Motor neuron (in vitro differentiated cells): ENCODE data around the gene NAA25. TPM values are rescaled to one million over a fixed set of nuclear protein-coding genes. Genes with fewer than 3 reads are reported as not detected.
A peak's percentile ranks its signal among the peaks of the same experiment; 100 is the strongest.

Source experiments
- ATAC-seq, 8 experiments: fragments of 200-7000 bp; cut with Tn5 transposase; replicated peaks in 6 of 8; 2 replicates each; pipeline ENCODE4 v1.8.0; 2021; ENCODE audit warnings: mild to moderate bottlenecking in 8 of 8, moderate library complexity in 8 of 8
- H3K27ac ChIP-seq, 2 donors: fragments of 250-450 bp; sonication (Bioruptor Pico); 2 replicates each; pipeline ENCODE4 v1.9.0; 2021; ENCODE audit warnings: antibody characterized with exemption in 2 of 2, mild to moderate bottlenecking in 2 of 2, moderate library complexity in 1 of 2
- H3K4me1 ChIP-seq, 2 donors: fragments of 250-450 bp; sonication (Bioruptor Pico); replicated peaks in 1 of 2; 2 replicates each; pipeline ENCODE4 v1.6.1; 2021; ENCODE audit warnings: antibody characterized with exemption in 2 of 2, mild to moderate bottlenecking in 2 of 2, moderate library complexity in 1 of 2
- H3K4me3 ChIP-seq, 5 donors: fragments of 250-450 bp; sonication (Bioruptor Pico); 2 replicates each; pipeline ENCODE4 v1.9.0; 2021; ENCODE audit warnings: antibody characterized with exemption in 5 of 5, mild to moderate bottlenecking in 5 of 5, moderate library complexity in 4 of 5
- WGBS, 10 experiments: fragments of 450-650 bp; shearing (Covaris generic); methylation state at CpG; one replicate each; pipeline ENCODE4 v1.0.0; 2022; 5-methylcytosine and 5-hydroxymethylcytosine counted together
- in situ Hi-C, 9 experiments: fragments of 400-800 bp; cut with MboI; loops; one replicate each; pipeline ENCODE4 v1.15.0; 2021; ENCODE audit warnings: low sequenced_read_pairs in 9 of 9, low pct_unique_long_range_greater_than_20kb in 2 of 9; ENCODE audit not compliant: unreplicated experiment in 9 of 9
- total RNA-seq, 8 experiments: library from RNA; unstranded; fragments of 300-600 nt; gene quantifications; 2 replicates each; pipeline versions ENCODE4 v1.2.3 to v1.2.4, GENCODE V29; 2022

The NAA25 gene
- total RNA-seq, 8 experiments from 2014 or later = 18.5 to 49.3 (median 24.7) TPM

- Histone ChIP-seq H3K4me3 (peak overlapping the region in 2 of 5 donors; percentile 84 to 92), H3K27ac (no peak overlapping the region), H3K4me1 (peaks cover 7 to 8% of the 10 kb centered on the region in 2 donors)
- no peak for ATAC-seq
- WGBS, 10 experiments = 66 to 100% (median 90%) methylated on average over 2 to 7 of the region's 7 CpGs
- in situ Hi-C loops = no loop called here
These were observed 18.3 kb upstream of the NAA25 start for GRCh38 chr12:112126911-112127310.

- Histone ChIP-seq H3K4me1 (peaks cover 7 to 8% of the 10 kb centered on the region in 2 donors), H3K4me3 (peak overlapping the region; percentile 84 to 94 (median 87)), H3K27ac (peak overlapping the region; percentile 84 to 85)
- ATAC-seq = no peak
- WGBS, 10 experiments = 0 to 8% (median 3%) methylated on average over 1 to 12 of the region's 25 CpGs; no CpG with 5 or more reads in 4 of the 10 experiments
- in situ Hi-C loops = no loop called here
These were observed 17.4 kb upstream of the NAA25 start for GRCh38 chr12:112126000-112126438.

- ATAC-seq = peak; percentile 94 to 100 (median 100)
- 0 to 1% (median 0%) methylated on average over 1 to 17 of the region's 63 CpGs; no CpG with 5 or more reads in 7 of the 10 experiments for WGBS, 10 experiments
- H3K4me1 ChIP-seq = peaks cover 7 to 8% of the 10 kb centered on the region in 2 donors
- H3K27ac ChIP-seq = peak within 1 kb of the TSS; percentile 84 to 85
- in situ Hi-C loops = no loop called here
- peak within 1 kb of the TSS; percentile 84 to 94 (median 87) for H3K4me3 ChIP-seq
These were observed 16.8 kb upstream of the NAA25 start, which contains the start of gene TRAFD1 for GRCh38 chr12:112125250-112125999. TRAFD1 (plus strand) TSS chr12:112125560; CDS start chr12:112130523, 4,963 bp downstream.

GRCh38 chr12:112124918-112125249 is 16.3 kb upstream of the NAA25 start:
- Histone ChIP-seq H3K4me3 (peak overlapping the region; percentile 6 to 94 (median 87)), H3K27ac (no peak overlapping the region), H3K4me1 (peaks cover 7 to 8% of the 10 kb centered on the region in 2 donors)
- 0 to 20% (median 0%) methylated on average over 1 of the region's 1 CpG; no CpG with 5 or more reads in 4 of the 10 experiments for WGBS, 10 experiments
- peak in 4 of 8 experiments; percentile 0 to 4 (median 0) for ATAC-seq
- in situ Hi-C loops = no loop called here

- Histone ChIP-seq H3K27ac (no peak overlapping the region), H3K4me1 (peaks cover 7 to 8% of the 10 kb centered on the region in 2 donors), H3K4me3 (no peak overlapping the region)
- in situ Hi-C loops = no loop called here
- WGBS, 10 experiments = 32 to 85% (median 48%) methylated on average over 1 to 12 of the region's 12 CpGs
- peak in 2 of 8 experiments; percentile 16 to 17 for ATAC-seq
These were observed 14.5 kb upstream of the NAA25 start for GRCh38 chr12:112122823-112123690.

- ATAC-seq = peak in 2 of 8 experiments; percentile 1 to 6
- in situ Hi-C loops = no loop called here
- H3K4me3 ChIP-seq = no peak overlapping the region
- 0 to 100% (median 72%) methylated on average over 1 to 10 of the region's 11 CpGs; no CpG with 5 or more reads in 3 of the 10 experiments for WGBS, 10 experiments
- H3K27ac ChIP-seq = no peak overlapping the region
- H3K4me1 ChIP-seq = peaks cover 10 to 11% of the 10 kb centered on the region in 2 donors
These were observed 13.4 kb upstream of the NAA25 start for GRCh38 chr12:112121780-112122565.

- in situ Hi-C loops = no loop called here
These were observed 9.1 kb upstream of the NAA25 start for GRCh38 chr12:112117685-112118084.

GRCh38 chr12:112116232-112117060 is 7.9 kb upstream of the NAA25 start:
- peak overlapping the region; percentile 66 to 77 for H3K27ac ChIP-seq
- peak overlapping the region in 3 of 5 donors; percentile 11 to 14 (median 12) for H3K4me3 ChIP-seq
- 0 to 100% (median 60%) methylated on average over 2 to 4 of the region's 7 CpGs; no CpG with 5 or more reads in 3 of the 10 experiments for WGBS, 10 experiments
- peaks cover 12 to 13% of the 10 kb centered on the region in 2 donors for H3K4me1 ChIP-seq
- in situ Hi-C loops = no loop called here
- peak; percentile 59 to 100 (median 99) for ATAC-seq

More at GRCh38 chr12:112117685-112118084, 9.1 kb upstream of the NAA25 start:
- 0 to 100% (median 76%) methylated on average over 1 to 4 of the region's 8 CpGs; no CpG with 5 or more reads in 1 of the 10 experiments for WGBS, 10 experiments
- Histone ChIP-seq H3K4me3 (no peak overlapping the region), H3K4me1 (peaks cover 12 to 13% of the 10 kb centered on the region in 2 donors), H3K27ac (peak overlapping the region in 1 of 2 donors; percentile 26)
- no peak for ATAC-seq

GRCh38 chr12:112115259-112116045 is 6.9 kb upstream of the NAA25 start:
- ATAC-seq = peak in 3 of 8 experiments; percentile 27 to 69 (median 47)
- in situ Hi-C loops = no loop called here
- Histone ChIP-seq H3K4me3 (no peak overlapping the region), H3K4me1 (peaks cover 13 to 14% of the 10 kb centered on the region in 2 donors), H3K27ac (no peak overlapping the region)
- 67 to 100% (median 78%) methylated on average over 1 to 5 of the region's 6 CpGs; no CpG with 5 or more reads in 1 of the 10 experiments for WGBS, 10 experiments

- no peak overlapping the region for H3K4me3 ChIP-seq
- in situ Hi-C loops = no loop called here
- WGBS, 10 experiments = 85 to 100% (median 95%) methylated on average over 3 to 6 of the region's 6 CpGs; no CpG with 5 or more reads in 3 of the 10 experiments
- H3K4me1 ChIP-seq = peaks cover 22 to 25% of the 10 kb centered on the region in 2 donors
- ATAC-seq = no peak
- H3K27ac ChIP-seq = no peak overlapping the region
These were observed 4.0 kb upstream of the NAA25 start for GRCh38 chr12:112112409-112113133.
